HG03196 (cell line): ENCODE data around the gene ANXA11.

Experiments
- ATAC-seq: cut with Tn5 transposase; IDR thresholded peaks from one replicate; pipeline ENCODE4 v1.9.1; 2021; ENCODE audit not compliant: unreplicated experiment

Gene ANXA11

GRCh38 chr10:80191589-80192270 is 13.6 kb downstream of the ANXA11 start:
- no peak for ATAC-seq

- no peak for ATAC-seq
Measured at GRCh38 chr10:80188713-80189112, 16.6 kb downstream of the ANXA11 start.

- ATAC-seq: peak; percentile 80
Measured at GRCh38 chr10:80187465-80188409, 17.6 kb downstream of the ANXA11 start.

GRCh38 chr10:80187060-80187459 is 18.3 kb downstream of the ANXA11 start:
- ATAC-seq: no peak

GRCh38 chr10:80186364-80187012 is 18.8 kb downstream of the ANXA11 start:
- ATAC-seq: no peak

GRCh38 chr10:80185578-80186299 is 19.6 kb downstream of the ANXA11 start:
- no peak for ATAC-seq

GRCh38 chr10:80184291-80184690 is 21.0 kb downstream of the ANXA11 start:
- no peak for ATAC-seq

- ATAC-seq: no peak
Measured at GRCh38 chr10:80183436-80183835, 21.9 kb downstream of the ANXA11 start.

GRCh38 chr10:80182986-80183385 is 22.4 kb downstream of the ANXA11 start:
- ATAC-seq: no peak

- no peak for ATAC-seq
Measured at GRCh38 chr10:80177781-80178636, 27.3 kb downstream of the ANXA11 start.

- no peak for ATAC-seq
Measured at GRCh38 chr10:80176526-80176925, 28.8 kb downstream of the ANXA11 start.

GRCh38 chr10:80174641-80175395 is 30.5 kb downstream of the ANXA11 start:
- ATAC-seq: no peak

- no peak for ATAC-seq
Measured at GRCh38 chr10:80173466-80173865, 31.9 kb downstream of the ANXA11 start.

GRCh38 chr10:80172896-80173295 is 32.4 kb downstream of the ANXA11 start:
- no peak for ATAC-seq

- no peak for ATAC-seq
Measured at GRCh38 chr10:80171248-80171660, 34.1 kb downstream of the ANXA11 start.

GRCh38 chr10:80170641-80171040 is 34.7 kb downstream of the ANXA11 start:
- ATAC-seq: no peak

- no peak for ATAC-seq
Measured at GRCh38 chr10:80170026-80170425, 35.3 kb downstream of the ANXA11 start.

GRCh38 chr10:80168679-80169380 is 36.5 kb downstream of the ANXA11 start:
- ATAC-seq: no peak

GRCh38 chr10:80168162-80168511 is 37.2 kb downstream of the ANXA11 start:
- no peak for ATAC-seq
